Left lung (tissue), 10 donors: ENCODE results near the gene RECQL5. TPM values are rescaled to one million over a fixed set of nuclear protein-coding genes. Genes with fewer than 3 reads are reported as not detected.

ENCODE experiments used
- ATAC-seq: fragments of 200-7000 bp; cut with Tn5 transposase; one replicate; pipeline ENCODE4 v1.9.1; 2020; ENCODE audit warnings: moderate library complexity
- DNase-seq, 4 donors: peaks; one replicate each; pipeline ENCODE4 v3.0.0-alpha.2; 2013 to 2020
- H3K27ac ChIP-seq, 2 donors: fragments of 200-600 bp; sonication (generic) in 1 of 2; one replicate each; pipeline versions ENCODE4 v1.5.0 to v1.8.0; 2020 to 2021
- H3K27me3 ChIP-seq, 2 donors: fragments of 200-600 bp; sonication (generic) in 1 of 2; one replicate each; pipeline versions ENCODE4 v1.5.0 to v1.8.0; 2020 to 2021
- H3K36me3 ChIP-seq, 2 donors: fragments of 200-600 bp; sonication (generic) in 1 of 2; one replicate each; pipeline versions ENCODE4 v1.5.0 to v1.8.0; 2020 to 2021
- H3K4me1 ChIP-seq, 2 donors: fragments of 200-600 bp; one replicate each; pipeline ENCODE4 v1.8.0; 2021
- H3K4me3 ChIP-seq, 2 donors: fragments of 200-600 bp; sonication (generic) in 1 of 2; one replicate each; pipeline versions ENCODE4 v1.5.0 to v1.8.0; 2020 to 2021; ENCODE audit warnings: mild to moderate bottlenecking in 1 of 2
- H3K9me3 ChIP-seq, 2 donors: fragments of 200-600 bp; sonication (generic) in 1 of 2; one replicate each; pipeline versions ENCODE4 v1.5.0 to v1.8.0; 2020 to 2021
- CTCF ChIP-seq, 2 donors: fragments of 200-600 bp; sonication (generic) in 1 of 2; IDR thresholded peaks; one replicate each; pipeline versions ENCODE4 v1.5.0 to v1.8.0; 2021; ENCODE audit warnings: antibody characterized with exemption in 2 of 2
- intact Hi-C, 2 donors: fragments of 100-400 bp; cut with DNase I; formaldehyde crosslinking; loops; one replicate each; pipeline versions ENCODE4 v1.11.2 to v1.14.2; 2022
- polyA plus RNA-seq, 6 donors: library from polyadenylated mRNA; unstranded; fragments of 120-200 nt; gene quantifications; one replicate each; pipeline ENCODE4 v1.2.1, GENCODE V29; 2013; ENCODE audit not compliant: insufficient read length in 6 of 6
- total RNA-seq, 2 donors: library from RNA; stranded (reverse); fragmentation: NEBNext Ultra II Directional; extraction: Animal tissue kit (Norgen Biotek cat#: 25700); gene quantifications; one replicate each; pipeline ENCODE4 v1.2.1, GENCODE V29; 2021
- donor health status: DM: no; HTN: yes; CAD: no.
- donor health status: DM: no; HTN: no; CAD: no.

The RECQL5 gene
- total and polyA plus RNA-seq, 8 donors = 28.5 to 43.0 (median 34.5) TPM

- no peak for TF ChIP-seq CTCF (IDR thresholded peaks at IDR 0.05)
- H3K4me1 ChIP-seq = peaks cover 12 to 41% of the 10 kb centered on the region in 2 donors
- peaks cover 0 to 14% of the 10 kb centered on the region in 2 donors for H3K36me3 ChIP-seq
- no peaks in the 10 kb centered on the region for H3K9me3 ChIP-seq
- intact Hi-C loops = loop anchor here in 1 of 2 donors (10.0 kb wide), 1 partner anchor 110 kb away; no protein-coding TSS in a partner anchor
- H3K27me3 ChIP-seq = no peaks in the 10 kb centered on the region
- H3K27ac ChIP-seq = peak overlapping the region; percentile 60 to 63
- ATAC-seq = no peak
- H3K4me3 ChIP-seq = no peak overlapping the region
- DNase-seq = peak in 1 of 4 donors; percentile 49
Measured at GRCh38 chr17:75634376-75634740, 32.6 kb downstream of the RECQL5 start.

GRCh38 chr17:75633486-75634375 is 33.2 kb downstream of the RECQL5 start:
- no peaks in the 10 kb centered on the region for H3K9me3 ChIP-seq
- peak; percentile 38 to 39 for TF ChIP-seq CTCF (IDR thresholded peaks at IDR 0.05)
- H3K36me3 ChIP-seq = peaks cover 0 to 17% of the 10 kb centered on the region in 2 donors
- peak; percentile 80 for ATAC-seq
- no peak overlapping the region for H3K4me3 ChIP-seq
- DNase-seq = peak; percentile 86 to 96 (median 89)
- H3K27me3 ChIP-seq = no peaks in the 10 kb centered on the region
- peaks cover 12 to 41% of the 10 kb centered on the region in 2 donors for H3K4me1 ChIP-seq
- intact Hi-C loops = loop anchor here in 1 of 2 donors (10.0 kb wide), 1 partner anchor 111 kb away; no protein-coding TSS in a partner anchor
- H3K27ac ChIP-seq = peak overlapping the region; percentile 63 to 76

- no peak within 1 kb of the TSS for H3K4me3 ChIP-seq
- peak; percentile 97 to 99 for TF ChIP-seq CTCF (IDR thresholded peaks at IDR 0.05)
- H3K9me3 ChIP-seq = no peaks in the 10 kb centered on the region
- ATAC-seq = peak; percentile 88
- peaks cover 12 to 41% of the 10 kb centered on the region in 2 donors for H3K4me1 ChIP-seq
- DNase-seq = peak; percentile 72 to 98 (median 88)
- intact Hi-C loops = loop anchor here in 1 of 2 donors (10.0 kb wide), 1 partner anchor 112 kb away; no protein-coding TSS in a partner anchor
- peak within 1 kb of the TSS; percentile 63 to 76 for H3K27ac ChIP-seq
- no peaks in the 10 kb centered on the region for H3K27me3 ChIP-seq
- H3K36me3 ChIP-seq = peaks cover 0 to 19% of the 10 kb centered on the region in 2 donors
Measured at GRCh38 chr17:75632863-75633485, 34.0 kb downstream of the RECQL5 start, which contains the start of gene SMIM5. Gene SMIM5, plus strand, starts transcription at chr17:75633434. Its CDS starts 6,768 bp downstream, at chr17:75640202.

- H3K4me3 ChIP-seq = no peak overlapping the region
- H3K4me1 ChIP-seq = peaks cover 12 to 38% of the 10 kb centered on the region in 2 donors
- no peak for TF ChIP-seq CTCF (IDR thresholded peaks at IDR 0.05)
- peak overlapping the region in 1 of 2 donors; percentile 63 for H3K27ac ChIP-seq
- intact Hi-C loops = loop anchor here in 1 of 2 donors (10.0 kb wide), 1 partner anchor 112 kb away; no protein-coding TSS in a partner anchor
- H3K36me3 ChIP-seq = peaks cover 0 to 24% of the 10 kb centered on the region in 2 donors
- H3K27me3 ChIP-seq = no peaks in the 10 kb centered on the region
- H3K9me3 ChIP-seq = no peaks in the 10 kb centered on the region
- ATAC-seq (no peak), DNase-seq (peak in 1 of 4 donors; percentile 61)
Measured at GRCh38 chr17:75632428-75632827, 34.5 kb downstream of the RECQL5 start.
